ENCODE measurements around the gene RPL7L1.
A peak's percentile ranks its signal among the peaks of the same experiment; 100 is the strongest.
"Not testable (repeated sequence)": the region's sequence is repeated elsewhere in the genome, so short reads cannot be mapped to it uniquely, and the experiment has no call there.

Gene RPL7L1

GRCh38 chr6:42879372-42880239, at the start of gene RPL7L1:
TSS of gene RPL7L1 (plus strand) at chr6:42879616. CDS start at chr6:42879911, 295 bp downstream.
- DNase-seq (ENCODE audit: low read depth) = peak; percentile 75

GRCh38 chr6:42831237-42831636, 48.2 kb upstream of the RPL7L1 start:
- no peak for DNase-seq (ENCODE audit: low read depth)

GRCh38 chr6:42834056-42834455, 45.4 kb upstream of the RPL7L1 start:
- no peak for DNase-seq (ENCODE audit: low read depth)

GRCh38 chr6:42841844-42842584, 37.4 kb upstream of the RPL7L1 start:
- no peak for DNase-seq (ENCODE audit: low read depth)

GRCh38 chr6:42845327-42845694, 34.1 kb upstream of the RPL7L1 start:
- no peak for DNase-seq (ENCODE audit: low read depth)

- no peak for DNase-seq (ENCODE audit: low read depth)
Measured at GRCh38 chr6:42846505-42846904, 32.9 kb upstream of the RPL7L1 start.

- DNase-seq (ENCODE audit: low read depth) = no peak
Measured at GRCh38 chr6:42848700-42849099, 30.7 kb upstream of the RPL7L1 start.

- DNase-seq (ENCODE audit: low read depth) = no peak
Measured at GRCh38 chr6:42851599-42851998, 27.8 kb upstream of the RPL7L1 start.

- DNase-seq (ENCODE audit: low read depth) = no peak
Measured at GRCh38 chr6:42860036-42860435, 19.4 kb upstream of the RPL7L1 start.

GRCh38 chr6:42860481-42860880, 18.9 kb upstream of the RPL7L1 start:
- no peak for DNase-seq (ENCODE audit: low read depth)

GRCh38 chr6:42864602-42865001, 14.8 kb upstream of the RPL7L1 start:
- no peak for DNase-seq (ENCODE audit: low read depth)

GRCh38 chr6:42870145-42870936, 9.1 kb upstream of the RPL7L1 start:
- no peak for DNase-seq (ENCODE audit: low read depth)

- DNase-seq (ENCODE audit: low read depth) = no peak
Measured at GRCh38 chr6:42871711-42872110, 7.7 kb upstream of the RPL7L1 start.

- DNase-seq (ENCODE audit: low read depth) = no peak
Measured at GRCh38 chr6:42873313-42873712, 6.1 kb upstream of the RPL7L1 start.

- DNase-seq (ENCODE audit: low read depth) = no peak
Measured at GRCh38 chr6:42877695-42878094, 1.7 kb upstream of the RPL7L1 start.

GRCh38 chr6:42880240-42880817, 913 bp downstream of the RPL7L1 start:
- DNase-seq (ENCODE audit: low read depth) = not testable (repeated sequence)

- DNase-seq (ENCODE audit: low read depth) = not testable (repeated sequence)
Measured at GRCh38 chr6:42880871-42881270, 1.5 kb downstream of the RPL7L1 start.

GRCh38 chr6:42885702-42886101, 6.3 kb downstream of the RPL7L1 start:
- DNase-seq (ENCODE audit: low read depth) = no peak

- DNase-seq (ENCODE audit: low read depth) = not testable (repeated sequence)
Measured at GRCh38 chr6:42888201-42888600, 8.8 kb downstream of the RPL7L1 start.

- DNase-seq (ENCODE audit: low read depth) = no peak
Measured at GRCh38 chr6:42889815-42890214, 10.4 kb downstream of the RPL7L1 start.

- DNase-seq (ENCODE audit: low read depth) = peak; percentile 83
Measured at GRCh38 chr6:42890311-42891198, 11.1 kb downstream of the RPL7L1 start.

Measured in stimulated activated CD4-positive, alpha-beta T cell treated with anti-CD3 and anti-CD28 coated beads, Interleukin-2, amount 100 ng/mL, for 4 hours (primary cell).